ENCODE measurements around the gene MAPK8.
"Not testable (repeated sequence)": the region's sequence is repeated elsewhere in the genome, so short reads cannot be mapped to it uniquely, and the experiment has no call there.

The MAPK8 gene

DNA sequence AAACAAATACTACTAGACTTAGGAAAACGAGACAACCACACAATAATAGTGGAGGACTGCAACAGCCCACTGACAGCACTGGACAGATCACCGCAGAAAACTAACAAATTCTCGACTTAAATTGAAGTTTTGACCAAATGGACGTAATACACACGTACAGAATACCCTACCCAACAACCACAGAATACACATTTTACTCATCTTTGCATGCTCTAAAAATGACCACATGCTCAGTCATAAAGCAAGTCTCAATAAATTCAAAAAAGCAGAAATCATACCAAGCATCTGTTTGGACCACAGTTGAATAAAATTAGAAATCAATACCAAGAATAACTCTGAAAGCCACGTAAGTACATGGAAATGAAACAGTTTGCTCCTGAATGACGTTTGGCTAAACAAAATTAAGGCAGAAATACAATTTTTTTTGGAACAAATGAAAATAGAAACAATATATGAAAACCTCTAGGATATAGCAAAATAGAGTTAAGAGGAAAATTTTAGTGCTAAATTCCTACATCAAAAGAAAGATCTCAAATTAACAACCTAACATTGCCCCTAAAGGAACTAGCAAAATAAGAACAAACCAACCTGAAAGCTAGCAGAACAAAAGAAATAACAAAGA, 30.6 kb downstream of the MAPK8 start:
- no peak for DNase-seq (ENCODE audit: low spot score)

- no peak for DNase-seq (ENCODE audit: low spot score)
Observed at GRCh38 chr10:48340734-48341133, 34.3 kb downstream of the MAPK8 start.

DNA sequence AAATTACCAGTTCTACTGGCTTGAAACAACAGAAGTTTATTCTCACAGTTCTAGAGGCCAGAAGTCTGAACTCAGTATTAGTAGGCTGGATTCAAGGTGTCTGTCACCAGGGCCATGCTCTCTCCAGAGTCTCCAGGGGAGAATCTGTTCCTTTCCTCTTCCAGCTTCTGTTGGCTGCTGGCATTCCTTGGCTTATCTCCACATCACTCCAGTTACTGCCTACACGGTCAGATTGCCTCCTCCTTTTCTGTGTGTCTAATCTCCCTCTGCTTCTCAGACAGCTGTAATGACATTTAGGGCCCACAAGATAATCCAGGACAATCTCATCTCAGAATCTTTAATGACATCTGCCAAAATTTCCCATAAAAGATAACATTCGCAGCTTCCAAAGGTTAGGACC, 36.6 kb downstream of the MAPK8 start:
- no peak for DNase-seq (ENCODE audit: low spot score)

DNA sequence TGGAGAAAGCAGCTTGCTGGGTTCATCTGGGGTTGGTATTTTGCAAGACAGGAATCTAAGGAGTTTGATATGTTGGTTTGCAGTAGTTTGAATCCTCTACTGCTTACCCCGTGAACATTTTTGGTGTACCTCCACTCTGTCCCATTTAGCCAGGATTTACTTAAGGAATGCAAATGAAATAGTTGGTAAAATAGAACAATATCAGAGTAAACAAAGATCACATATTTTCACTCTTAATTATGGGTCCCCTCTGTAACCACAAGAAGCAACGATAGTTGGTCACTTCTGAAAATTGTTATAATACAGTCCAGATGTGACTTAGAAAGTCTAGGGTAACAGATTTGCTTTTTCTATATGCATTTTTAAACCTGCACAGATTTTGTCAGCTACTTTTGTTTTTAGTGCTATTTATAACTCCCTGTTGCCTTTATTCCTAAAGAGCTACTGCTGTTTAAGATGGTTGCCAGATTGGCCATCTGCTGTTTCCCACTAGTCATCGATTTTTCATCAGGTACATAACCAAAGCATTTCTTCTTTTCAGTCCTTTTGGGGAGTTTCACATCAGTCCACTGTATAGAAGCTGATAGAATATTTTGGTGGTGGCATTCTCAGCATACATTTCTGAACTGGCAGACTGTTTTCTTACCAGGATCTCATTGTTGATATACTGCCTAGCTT, 37.6 kb downstream of the MAPK8 start:
- DNase-seq (ENCODE audit: low spot score), result no peak

- DNase-seq (ENCODE audit: low spot score), result not testable (repeated sequence)
Observed at GRCh38 chr10:48346248-48346647, 39.8 kb downstream of the MAPK8 start.

DNA sequence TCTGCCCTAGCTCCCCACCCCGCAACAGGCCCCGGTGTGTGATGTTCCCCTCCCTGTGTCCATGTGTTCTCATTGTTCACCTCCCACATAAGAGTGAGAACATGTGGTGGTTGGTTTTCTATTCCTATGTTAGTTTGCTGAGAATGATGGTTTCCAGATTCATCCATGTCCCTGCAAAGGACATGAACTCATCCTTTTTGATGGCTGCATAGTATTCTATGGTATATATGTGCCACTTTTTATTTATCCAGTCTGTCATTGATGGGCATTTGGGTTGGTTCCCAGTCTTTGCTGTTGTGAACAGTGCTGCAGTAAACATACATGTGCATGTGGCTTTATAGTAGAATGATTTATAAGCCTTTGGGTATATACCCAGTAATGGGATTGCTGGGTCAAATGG, 41.1 kb downstream of the MAPK8 start:
- DNase-seq (ENCODE audit: low spot score), result not testable (repeated sequence)

DNA sequence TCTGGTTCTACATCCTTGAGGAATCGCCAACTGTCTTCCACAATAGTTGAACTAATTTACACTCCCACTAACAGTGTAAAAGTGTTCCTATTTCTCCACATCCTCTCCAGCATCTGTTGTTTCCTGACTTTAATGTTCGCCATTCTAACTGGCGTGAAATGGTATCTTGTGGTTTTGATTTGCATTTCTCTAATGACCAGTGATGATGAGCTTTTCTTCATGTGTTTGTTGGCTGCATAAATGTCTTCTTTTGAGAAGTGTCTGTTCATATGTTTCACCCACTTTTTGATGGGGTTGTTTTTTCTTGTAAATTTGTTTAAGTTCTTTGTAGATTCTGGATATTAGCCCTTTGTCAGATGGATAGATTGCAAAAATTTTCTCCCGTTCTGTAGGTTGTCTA, 41.5 kb downstream of the MAPK8 start:
- not testable (repeated sequence) for DNase-seq (ENCODE audit: low spot score)

DNA sequence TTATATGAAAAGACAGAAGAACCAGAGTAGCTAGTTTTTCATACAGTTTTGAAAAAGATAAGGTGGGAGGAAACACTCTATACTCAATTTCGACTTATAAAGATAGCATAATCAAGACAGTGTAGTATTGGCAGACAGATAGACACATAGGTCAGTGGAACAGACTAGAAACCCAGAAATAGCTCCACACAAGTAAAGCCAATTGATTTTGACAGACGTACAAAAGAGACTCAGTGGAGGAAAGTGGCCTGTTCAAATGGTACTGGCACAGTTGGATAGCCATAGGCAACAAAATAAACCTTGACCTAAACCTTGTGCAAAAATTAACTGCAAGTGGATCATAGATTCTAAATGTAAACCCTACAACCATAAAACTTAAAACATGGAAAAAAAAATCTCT, 46.8 kb downstream of the MAPK8 start:
- DNase-seq (ENCODE audit: low spot score), result no peak

DNA sequence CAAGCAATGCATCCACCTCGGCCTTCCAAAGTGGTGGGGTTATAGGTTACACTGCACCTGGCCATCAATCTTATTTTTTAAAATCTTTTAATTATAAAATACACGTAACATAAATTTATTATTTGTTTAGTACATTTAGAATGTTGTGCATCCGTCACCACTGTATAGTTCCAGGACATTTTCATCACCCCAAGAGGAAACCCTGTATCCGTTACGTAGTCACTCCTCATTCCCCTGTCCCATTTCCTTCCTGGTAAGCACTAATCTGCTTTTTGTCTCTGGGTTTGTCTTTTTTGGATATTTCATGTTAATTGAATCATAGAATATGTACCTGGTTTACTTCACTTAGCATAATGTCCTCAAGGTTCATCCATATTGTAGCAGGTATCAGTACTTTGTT, 51.2 kb downstream of the MAPK8 start:
- DNase-seq (ENCODE audit: low spot score), result no peak

GRCh38 chr10:48358162-48358561, 51.7 kb downstream of the MAPK8 start:
- no peak for DNase-seq (ENCODE audit: low spot score)

DNA sequence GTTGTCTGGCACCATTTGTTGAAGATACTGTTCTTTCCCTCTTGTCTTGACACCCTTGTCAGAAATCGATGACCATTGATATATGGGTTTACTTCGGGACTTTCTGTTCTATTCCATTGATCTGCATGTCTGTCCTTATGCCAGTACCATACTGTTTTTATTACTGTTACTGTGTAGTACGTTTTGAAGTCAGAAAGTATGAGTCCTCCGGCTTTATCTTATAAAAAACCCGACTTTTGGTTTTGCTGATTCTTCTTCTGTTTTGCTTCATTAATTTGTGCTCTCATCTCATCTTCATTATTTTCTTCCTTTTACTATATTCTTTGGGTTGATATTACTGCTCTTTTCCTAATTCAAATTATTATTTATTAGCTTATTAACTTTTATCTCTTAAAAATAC, 52.4 kb downstream of the MAPK8 start:
- no peak for DNase-seq (ENCODE audit: low spot score)

GRCh38 chr10:48361176-48361575, 54.7 kb downstream of the MAPK8 start:
- DNase-seq (ENCODE audit: low spot score), result no peak

DNA sequence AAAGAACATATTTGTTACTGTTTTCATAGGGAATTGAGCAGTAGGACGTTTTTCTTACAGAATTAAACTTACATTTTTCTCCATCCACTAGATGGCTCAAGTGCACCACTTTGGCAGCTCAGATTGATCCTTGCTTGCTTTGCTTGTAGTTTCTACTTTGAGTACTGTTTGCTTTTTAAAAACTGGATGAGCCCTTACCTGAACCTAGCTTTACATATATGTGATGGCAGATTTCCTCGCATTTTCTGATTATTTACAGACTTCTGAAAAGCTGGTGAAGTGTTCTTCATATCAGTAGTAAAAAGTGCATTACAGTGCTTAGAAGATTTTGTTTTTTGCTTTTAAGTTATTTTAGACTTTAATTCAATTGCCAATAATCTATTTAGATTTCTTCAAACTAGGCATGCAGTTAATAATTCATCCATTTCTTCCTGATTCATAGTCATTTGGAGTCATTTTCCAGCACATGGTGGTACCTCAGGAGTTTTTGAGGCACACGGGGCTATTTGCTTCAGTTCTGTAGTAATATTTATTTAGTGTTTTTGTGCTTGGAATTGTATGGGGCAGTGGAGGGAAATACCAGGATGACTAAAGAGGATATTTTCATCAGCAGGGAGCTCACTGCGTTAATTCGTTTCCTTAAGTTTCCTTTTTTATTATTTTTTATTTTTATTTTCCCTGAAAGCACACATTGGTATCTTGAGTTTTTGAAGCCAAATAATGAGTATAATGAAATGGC, 57.3 kb downstream of the MAPK8 start:
- peak; percentile 57 for DNase-seq (ENCODE audit: low spot score)

DNA sequence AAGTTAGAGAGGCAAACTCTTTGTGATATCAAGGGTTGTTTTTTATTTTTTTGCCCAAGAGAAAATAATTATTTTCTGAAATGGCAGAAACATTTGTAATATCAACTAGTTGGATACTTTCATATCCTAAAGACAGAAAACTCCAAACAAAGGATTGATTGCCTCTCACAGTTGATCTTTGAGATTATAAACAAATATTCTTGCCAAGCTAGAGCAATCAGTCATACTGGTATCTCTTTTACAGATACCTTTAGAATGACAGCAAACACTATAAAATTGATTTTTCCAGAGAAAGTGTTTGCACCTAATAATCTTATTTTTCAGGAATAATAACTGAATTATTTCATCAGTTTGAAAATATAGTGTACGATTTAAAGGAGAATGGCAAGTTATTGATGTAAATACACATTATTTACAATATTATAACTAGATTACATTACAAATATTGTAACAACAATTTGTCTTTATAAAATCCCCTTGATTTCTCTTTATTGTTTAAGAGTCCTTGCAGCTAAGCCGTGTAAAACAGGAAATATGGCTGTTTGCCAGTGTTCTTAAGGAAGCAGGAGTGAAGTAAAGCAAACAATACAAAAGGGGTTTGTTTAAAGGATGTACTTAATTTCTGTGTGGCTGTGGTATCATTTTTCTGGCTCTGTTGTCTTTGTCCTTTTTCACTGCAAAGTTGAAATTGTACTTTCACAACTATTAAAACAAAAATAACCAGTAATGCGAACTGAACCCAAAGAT, 58.4 kb downstream of the MAPK8 start:
- DNase-seq (ENCODE audit: low spot score), result peak; percentile 43

DNA sequence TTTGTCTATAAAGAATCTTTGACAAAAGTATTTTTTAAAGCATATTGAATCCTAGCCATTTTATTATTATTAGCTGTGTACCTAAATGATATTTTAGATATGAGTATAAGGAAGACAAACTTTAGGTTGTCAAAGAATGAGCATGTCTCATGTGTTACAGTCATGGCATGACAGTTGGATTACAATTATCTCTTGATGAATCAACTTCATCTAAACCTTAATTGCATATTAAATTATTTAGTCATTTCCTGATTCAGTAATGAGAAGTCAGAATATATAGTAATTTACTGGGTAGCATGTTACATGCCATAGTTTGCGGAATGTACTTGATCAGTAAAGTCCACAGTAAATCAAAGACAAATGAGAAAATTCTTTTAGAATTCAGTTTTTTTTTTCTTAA, 59.2 kb downstream of the MAPK8 start:
- no peak for DNase-seq (ENCODE audit: low spot score)

GRCh38 chr10:48366261-48366660, 59.8 kb downstream of the MAPK8 start:
- no peak for DNase-seq (ENCODE audit: low spot score)

- no peak for DNase-seq (ENCODE audit: low spot score)
Observed at GRCh38 chr10:48369501-48369900, 63.0 kb downstream of the MAPK8 start.

- peak; percentile 7 for DNase-seq (ENCODE audit: low spot score)
Observed at GRCh38 chr10:48377751-48378530, 71.5 kb downstream of the MAPK8 start.

DNA sequence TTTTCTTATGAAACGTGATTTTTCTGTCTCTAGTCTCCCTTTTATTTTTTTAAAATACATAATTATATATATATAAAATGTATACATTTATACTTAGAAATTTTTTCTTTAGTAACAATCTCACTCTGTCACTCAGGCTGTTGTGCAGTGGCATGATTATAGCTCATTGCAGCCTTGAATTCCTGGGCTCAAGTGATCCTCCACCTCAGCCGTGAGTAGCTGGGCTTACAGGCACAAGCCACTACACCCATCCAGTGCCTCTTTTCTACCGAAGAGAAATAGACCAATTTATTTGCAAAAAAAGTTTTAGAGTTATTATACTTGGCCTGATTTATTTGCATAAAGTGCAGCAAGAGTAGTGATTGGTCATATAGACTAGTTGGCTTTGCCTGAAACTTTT, 72.2 kb downstream of the MAPK8 start:
- no peak for DNase-seq (ENCODE audit: low spot score)

DNA sequence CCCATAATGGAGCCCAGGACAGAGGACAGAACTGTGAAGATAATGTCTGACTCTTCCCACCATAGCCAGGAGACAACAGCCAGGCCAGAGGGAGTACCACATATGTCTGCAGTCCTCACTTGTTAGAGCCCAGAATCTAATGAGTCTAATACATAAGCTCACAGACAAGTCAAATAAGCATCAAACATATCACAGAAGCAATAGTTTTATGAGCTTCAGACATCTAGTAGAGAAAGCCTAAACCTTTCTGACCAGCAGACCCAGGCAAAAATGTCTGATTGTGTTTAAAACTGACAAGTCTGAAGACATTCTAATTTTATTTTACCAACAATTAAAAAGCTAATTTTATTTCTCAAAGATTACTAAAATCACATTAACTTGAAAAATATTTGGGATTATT, 75.5 kb downstream of the MAPK8 start:
- no peak for DNase-seq (ENCODE audit: low spot score)

DNA sequence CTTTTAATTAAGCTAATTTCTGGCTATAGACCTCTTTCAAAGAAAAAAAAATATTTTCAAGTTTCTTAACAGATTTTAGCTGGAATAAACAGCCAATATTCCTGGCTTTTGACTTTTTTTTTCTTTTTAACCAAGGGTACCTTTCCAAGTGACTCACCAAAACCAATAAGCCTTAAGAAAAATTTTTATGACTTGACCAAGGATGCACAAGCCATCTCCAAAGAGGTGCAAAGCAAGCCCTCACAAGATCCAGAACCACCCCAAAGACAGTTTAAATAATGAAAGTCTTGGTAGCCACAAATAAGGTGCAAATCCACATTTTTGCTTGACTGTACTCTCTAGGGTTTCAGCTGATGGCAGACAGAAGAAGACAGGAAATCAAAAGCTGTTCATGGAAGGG, 76.5 kb downstream of the MAPK8 start:
- no peak for DNase-seq (ENCODE audit: low spot score)

DNA sequence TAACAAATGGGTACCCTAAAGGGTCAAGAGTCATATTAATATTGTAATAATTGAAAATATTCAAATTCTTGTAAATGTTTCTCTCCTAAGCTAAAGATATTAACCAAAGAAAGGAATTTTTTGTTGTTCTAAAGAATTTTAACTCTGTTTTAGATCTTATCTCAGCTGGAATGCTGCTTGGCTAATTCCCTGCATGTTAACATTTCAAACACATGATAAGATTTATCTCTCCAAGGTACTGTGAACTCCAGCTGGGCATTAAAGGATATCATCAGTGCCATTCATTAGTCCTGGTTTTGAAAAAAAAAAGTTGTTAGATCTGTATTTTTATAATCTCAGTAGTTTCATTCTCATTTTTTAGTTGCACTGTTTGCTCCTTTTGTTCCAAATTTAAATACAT, 76.9 kb downstream of the MAPK8 start:
- DNase-seq (ENCODE audit: low spot score), result no peak
